Hippocampal formation (tissue), 2 donors: ENCODE measurements around the gene NFS1.
"Not testable (repeated sequence)": the region's sequence is repeated elsewhere in the genome, so short reads cannot be mapped to it uniquely, and the experiment has no call there.

Experiments used
- DNase-seq, 2 donors: peaks; one replicate each; lab custom pipeline; 2025; lab: John Stamatoyannopoulos, UW

Gene NFS1

GRCh38 chr20:35699127-35699956 is at the start of gene NFS1, which contains the start of gene ROMO1:
NFS1 (minus strand) TSS chr20:35699352; CDS start chr20:35699288, 64 bp downstream.
ROMO1 (plus strand) TSS chr20:35699405; CDS start chr20:35699633, 228 bp downstream.
- DNase-seq = peak; percentile 72 to 79

- not testable (repeated sequence) for DNase-seq
Observed at GRCh38 chr20:35744492-35744841, 45.3 kb upstream of the NFS1 start.

- no peak for DNase-seq
Observed at GRCh38 chr20:35743693-35744491, 44.7 kb upstream of the NFS1 start.

GRCh38 chr20:35742741-35743523 is 43.8 kb upstream of the NFS1 start:
- DNase-seq = no peak

- peak; percentile 99 to 100 for DNase-seq
Observed at GRCh38 chr20:35741892-35742740, 43.0 kb upstream of the NFS1 start, which contains the start of gene RBM39. RBM39 (minus strand) TSS chr20:35742260; CDS start chr20:35740874, 1,386 bp downstream.

- no peak for DNase-seq
Observed at GRCh38 chr20:35739294-35740163, 40.4 kb upstream of the NFS1 start.

GRCh38 chr20:35738410-35739179 is 39.4 kb upstream of the NFS1 start:
- no peak for DNase-seq

- DNase-seq = no peak
Observed at GRCh38 chr20:35737865-35738333, 38.7 kb upstream of the NFS1 start.

GRCh38 chr20:35735826-35736470 is 36.8 kb upstream of the NFS1 start:
- no peak for DNase-seq

GRCh38 chr20:35734777-35735649 is 35.9 kb upstream of the NFS1 start:
- no peak for DNase-seq

- DNase-seq = no peak
Observed at GRCh38 chr20:35734374-35734773, 35.2 kb upstream of the NFS1 start.

GRCh38 chr20:35732644-35732982 is 33.5 kb upstream of the NFS1 start:
- DNase-seq = no peak

- no peak for DNase-seq
Observed at GRCh38 chr20:35731862-35732643, 32.9 kb upstream of the NFS1 start.

GRCh38 chr20:35731469-35731788 is 32.3 kb upstream of the NFS1 start:
- DNase-seq = no peak

GRCh38 chr20:35730583-35731468 is 31.7 kb upstream of the NFS1 start:
- DNase-seq = no peak
